GM12874 (cell line): ENCODE results near the gene TBC1D3B.
"Not testable (repeated sequence)": the region's sequence is repeated elsewhere in the genome, so short reads cannot be mapped to it uniquely, and the experiment has no call there.

Source experiments
- CTCF ChIP-seq: IDR thresholded peaks from 2 replicates; pipeline ENCODE4 v1.5.1; 2011; ENCODE audit warnings: low read depth, mild to moderate bottlenecking, control low read depth, low read length, moderate library complexity; ENCODE audit not compliant: insufficient read depth

The TBC1D3B gene

GRCh38 chr17:36176536-36176935 is at the start of gene TBC1D3B:
TBC1D3B (minus strand) TSS chr17:36176636; CDS start chr17:36175050, 1,586 bp downstream.
- TF ChIP-seq CTCF = not testable (repeated sequence)

GRCh38 chr17:36214918-36215317 is 38.5 kb upstream of the TBC1D3B start:
- TF ChIP-seq CTCF = no peak

GRCh38 chr17:36213695-36214094 is 37.3 kb upstream of the TBC1D3B start:
- TF ChIP-seq CTCF = no peak

DNA sequence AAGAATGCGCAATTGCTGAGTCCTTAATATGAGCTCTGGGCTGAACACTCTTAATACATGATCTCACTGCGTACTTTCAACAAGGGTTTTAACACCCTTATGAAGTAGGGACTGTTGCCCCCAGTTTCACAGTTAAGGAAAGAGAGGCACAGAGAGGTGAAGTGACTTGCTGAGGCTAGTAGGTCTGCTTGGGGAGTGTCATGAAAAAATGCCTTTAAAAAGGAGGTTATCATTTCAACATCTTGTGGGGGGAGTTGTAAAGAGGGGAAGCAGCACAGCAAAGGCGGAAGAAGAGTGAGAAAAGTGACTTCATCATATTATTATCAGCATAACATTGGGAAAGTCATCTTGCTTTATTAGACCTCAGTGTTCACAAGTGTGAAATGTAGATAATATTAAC is 36.5 kb upstream of the TBC1D3B start:
- no peak for TF ChIP-seq CTCF

DNA sequence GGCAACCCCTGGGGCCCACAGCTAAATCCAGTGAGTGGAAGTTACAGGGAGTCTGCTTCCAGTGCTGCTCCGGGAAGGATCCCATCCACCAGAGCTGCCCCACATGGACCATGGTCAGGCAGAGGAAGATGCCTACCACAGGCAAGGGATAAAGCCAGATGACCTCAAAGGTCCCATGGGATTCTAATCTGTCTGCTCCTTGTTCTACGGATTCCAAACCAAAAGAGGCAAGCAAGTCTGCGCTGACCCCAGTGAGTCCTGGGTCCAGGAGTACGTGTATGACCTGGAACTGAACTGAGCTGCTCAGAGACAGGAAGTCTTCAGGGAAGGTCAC is 35.8 kb upstream of the TBC1D3B start:
- no peak for TF ChIP-seq CTCF

DNA sequence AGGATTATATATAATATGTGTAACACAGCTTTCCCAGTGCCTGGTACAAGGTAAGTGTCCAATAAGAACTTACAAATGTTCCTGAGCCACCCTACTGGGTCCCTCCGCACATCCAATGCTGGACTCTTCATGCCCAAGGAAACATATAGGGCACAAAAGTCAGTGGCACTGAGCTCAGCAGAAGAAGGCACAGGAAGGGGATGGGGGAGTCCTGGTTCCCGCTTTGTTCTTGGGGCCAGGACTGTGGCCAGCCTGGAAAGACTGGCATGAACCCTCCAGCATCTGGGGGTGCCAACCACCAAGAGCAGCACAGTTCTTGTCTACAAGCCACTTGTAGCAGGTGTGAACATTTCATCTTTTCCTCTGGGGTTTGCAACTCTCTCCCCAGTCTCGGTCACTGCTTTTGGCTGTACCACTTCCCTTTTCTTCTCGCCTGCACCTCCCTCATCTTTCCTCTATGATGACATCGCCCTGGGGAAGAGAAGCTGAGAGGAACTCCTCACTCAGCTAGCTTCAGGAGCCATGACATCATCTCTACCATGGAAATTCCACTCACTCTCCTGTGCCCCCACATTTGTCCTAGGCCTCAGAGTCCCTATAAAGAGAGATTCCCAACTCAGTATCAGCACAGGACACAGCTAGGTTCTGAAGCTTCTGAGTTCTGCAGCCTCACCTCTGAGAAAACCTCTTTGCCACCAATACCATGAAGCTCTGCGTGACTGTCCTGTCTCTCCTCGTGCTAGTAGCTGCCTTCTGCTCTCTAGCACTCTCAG is 34.2 kb upstream of the TBC1D3B start, which contains the start of gene CCL4L2:
CCL4L2 (plus strand) TSS at position 625 of the 773 bp plus-strand sequence.
- TF ChIP-seq CTCF = not testable (repeated sequence)

DNA sequence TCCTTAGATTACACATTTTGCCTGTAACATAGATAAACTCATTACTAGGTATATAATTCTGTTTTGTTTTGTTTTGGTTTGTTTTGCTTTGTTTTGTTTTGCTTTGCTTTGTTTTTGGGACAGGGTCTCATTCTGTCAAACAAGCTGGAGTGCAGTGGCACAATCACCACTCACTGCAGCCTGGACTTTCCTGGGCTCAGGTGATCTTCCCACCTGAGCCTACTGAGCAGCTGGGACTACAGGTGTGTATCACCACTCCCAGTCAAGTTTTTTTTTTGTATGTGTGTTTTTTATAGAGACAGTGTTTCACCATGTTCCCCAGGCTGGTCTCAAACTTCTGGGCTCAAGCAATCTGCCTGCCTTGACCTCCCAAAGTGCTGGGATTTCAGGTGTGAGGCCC is 33.1 kb upstream of the TBC1D3B start:
- TF ChIP-seq CTCF = no peak
